Measurements from ENCODE around the gene TAS2R40.

DNA sequence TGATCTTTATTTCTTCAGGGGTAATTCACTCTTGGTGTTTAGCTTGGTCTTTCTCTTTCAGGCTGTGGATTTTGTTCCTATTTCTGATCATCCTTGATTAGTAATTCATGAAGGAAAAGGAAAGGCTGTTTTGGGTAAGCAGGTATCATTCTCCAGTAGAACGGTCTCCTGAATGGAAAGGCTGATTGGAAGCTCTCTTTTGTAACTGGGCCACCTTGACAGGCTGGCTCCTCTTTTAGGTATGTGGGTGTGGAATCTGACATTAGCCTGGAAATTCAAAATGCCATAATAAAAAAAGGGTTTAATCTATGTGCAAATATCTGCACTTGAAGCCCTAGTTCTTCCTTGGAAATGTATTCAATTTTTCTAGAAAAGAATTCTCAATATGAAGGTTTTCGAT lies 19.7 kb upstream of the TAS2R40 start:
- no peak for TF ChIP-seq TAF1 (IDR thresholded peaks at IDR 0.05; ENCODE audit: borderline replicate concordance, low read depth, low read length)
- TF ChIP-seq, protein P1, sequence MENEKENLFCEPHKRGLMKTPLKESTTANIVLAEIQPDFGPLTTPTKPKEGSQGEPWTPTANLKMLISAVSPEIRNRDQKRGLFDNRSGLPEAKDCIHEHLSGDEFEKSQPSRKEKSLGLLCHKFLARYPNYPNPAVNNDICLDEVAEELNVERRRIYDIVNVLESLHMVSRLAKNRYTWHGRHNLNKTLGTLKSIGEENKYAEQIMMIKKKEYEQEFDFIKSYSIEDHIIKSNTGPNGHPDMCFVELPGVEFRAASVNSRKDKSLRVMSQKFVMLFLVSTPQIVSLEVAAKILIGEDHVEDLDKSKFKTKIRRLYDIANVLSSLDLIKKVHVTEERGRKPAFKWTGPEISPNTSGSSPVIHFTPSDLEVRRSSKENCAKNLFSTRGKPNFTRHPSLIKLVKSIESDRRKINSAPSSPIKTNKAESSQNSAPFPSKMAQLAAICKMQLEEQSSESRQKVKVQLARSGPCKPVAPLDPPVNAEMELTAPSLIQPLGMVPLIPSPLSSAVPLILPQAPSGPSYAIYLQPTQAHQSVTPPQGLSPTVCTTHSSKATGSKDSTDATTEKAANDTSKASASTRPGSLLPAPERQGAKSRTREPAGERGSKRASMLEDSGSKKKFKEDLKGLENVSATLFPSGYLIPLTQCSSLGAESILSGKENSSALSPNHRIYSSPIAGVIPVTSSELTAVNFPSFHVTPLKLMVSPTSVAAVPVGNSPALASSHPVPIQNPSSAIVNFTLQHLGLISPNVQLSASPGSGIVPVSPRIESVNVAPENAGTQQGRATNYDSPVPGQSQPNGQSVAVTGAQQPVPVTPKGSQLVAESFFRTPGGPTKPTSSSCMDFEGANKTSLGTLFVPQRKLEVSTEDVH (IDR thresholded peaks at IDR 0.05; ENCODE audit: low read depth, partially characterized antibody), result no peak
- TF ChIP-seq REST (IDR thresholded peaks at IDR 0.05; ENCODE audit: low read depth, low read length), result no peak
- no peak for TF ChIP-seq EZH2 (IDR thresholded peaks at IDR 0.05; ENCODE audit: borderline replicate concordance, control insufficient read depth, low read depth, low read length)
- TF ChIP-seq, protein P2, sequence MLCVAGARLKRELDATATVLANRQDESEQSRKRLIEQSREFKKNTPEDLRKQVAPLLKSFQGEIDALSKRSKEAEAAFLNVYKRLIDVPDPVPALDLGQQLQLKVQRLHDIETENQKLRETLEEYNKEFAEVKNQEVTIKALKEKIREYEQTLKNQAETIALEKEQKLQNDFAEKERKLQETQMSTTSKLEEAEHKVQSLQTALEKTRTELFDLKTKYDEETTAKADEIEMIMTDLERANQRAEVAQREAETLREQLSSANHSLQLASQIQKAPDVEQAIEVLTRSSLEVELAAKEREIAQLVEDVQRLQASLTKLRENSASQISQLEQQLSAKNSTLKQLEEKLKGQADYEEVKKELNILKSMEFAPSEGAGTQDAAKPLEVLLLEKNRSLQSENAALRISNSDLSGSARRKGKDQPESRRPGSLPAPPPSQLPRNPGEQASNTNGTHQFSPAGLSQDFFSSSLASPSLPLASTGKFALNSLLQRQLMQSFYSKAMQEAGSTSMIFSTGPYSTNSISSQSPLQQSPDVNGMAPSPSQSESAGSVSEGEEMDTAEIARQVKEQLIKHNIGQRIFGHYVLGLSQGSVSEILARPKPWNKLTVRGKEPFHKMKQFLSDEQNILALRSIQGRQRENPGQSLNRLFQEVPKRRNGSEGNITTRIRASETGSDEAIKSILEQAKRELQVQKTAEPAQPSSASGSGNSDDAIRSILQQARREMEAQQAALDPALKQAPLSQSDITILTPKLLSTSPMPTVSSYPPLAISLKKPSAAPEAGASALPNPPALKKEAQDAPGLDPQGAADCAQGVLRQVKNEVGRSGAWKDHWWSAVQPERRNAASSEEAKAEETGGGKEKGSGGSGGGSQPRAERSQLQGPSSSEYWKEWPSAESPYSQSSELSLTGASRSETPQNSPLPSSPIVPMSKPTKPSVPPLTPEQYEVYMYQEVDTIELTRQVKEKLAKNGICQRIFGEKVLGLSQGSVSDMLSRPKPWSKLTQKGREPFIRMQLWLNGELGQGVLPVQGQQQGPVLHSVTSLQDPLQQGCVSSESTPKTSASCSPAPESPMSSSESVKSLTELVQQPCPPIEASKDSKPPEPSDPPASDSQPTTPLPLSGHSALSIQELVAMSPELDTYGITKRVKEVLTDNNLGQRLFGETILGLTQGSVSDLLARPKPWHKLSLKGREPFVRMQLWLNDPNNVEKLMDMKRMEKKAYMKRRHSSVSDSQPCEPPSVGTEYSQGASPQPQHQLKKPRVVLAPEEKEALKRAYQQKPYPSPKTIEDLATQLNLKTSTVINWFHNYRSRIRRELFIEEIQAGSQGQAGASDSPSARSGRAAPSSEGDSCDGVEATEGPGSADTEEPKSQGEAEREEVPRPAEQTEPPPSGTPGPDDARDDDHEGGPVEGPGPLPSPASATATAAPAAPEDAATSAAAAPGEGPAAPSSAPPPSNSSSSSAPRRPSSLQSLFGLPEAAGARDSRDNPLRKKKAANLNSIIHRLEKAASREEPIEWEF (IDR thresholded peaks at IDR 0.05; ENCODE audit: insufficient replicate concordance, low read depth, low read length), result no peak
- no peak for TF ChIP-seq SMAD1 (IDR thresholded peaks at IDR 0.05; ENCODE audit: low read depth, partially characterized antibody)
- TF ChIP-seq ZNF207 (IDR thresholded peaks at IDR 0.05; ENCODE audit: borderline replicate concordance), result no peak
- TF ChIP-seq POLR2A (IDR thresholded peaks at IDR 0.05; ENCODE audit: low read depth, low read length), result no peak
- TF ChIP-seq, protein P3, sequence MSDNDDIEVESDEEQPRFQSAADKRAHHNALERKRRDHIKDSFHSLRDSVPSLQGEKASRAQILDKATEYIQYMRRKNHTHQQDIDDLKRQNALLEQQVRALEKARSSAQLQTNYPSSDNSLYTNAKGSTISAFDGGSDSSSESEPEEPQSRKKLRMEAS (IDR thresholded peaks at IDR 0.05; ENCODE audit: low read depth, low read length), result no peak
- no peak for TF ChIP-seq CBFB (IDR thresholded peaks at IDR 0.05; ENCODE audit: low read depth)
- no peak for TF ChIP-seq CTCF (IDR thresholded peaks at IDR 0.05 in 2 of 3, conservative IDR thresholded peaks at IDR 0.05 in 1 of 3; ENCODE audit: control insufficient read depth in 2 of 3, extremely low read depth in 1 of 3, insufficient read depth in 1 of 3, low read depth in 3 of 3, low read length in 3 of 3)
- no peak for TF ChIP-seq KAT2A (conservative IDR thresholded peaks at IDR 0.05; ENCODE audit: control insufficient read depth, low read depth, low read length)
- no peak for TF ChIP-seq ZNF274 (IDR thresholded peaks at IDR 0.05; ENCODE audit: insufficient read depth, insufficient read length)
